ENCODE results near the gene CRIP2. TPM values are rescaled to one million over a fixed set of nuclear protein-coding genes. Genes with fewer than 3 reads are reported as not detected.

The CRIP2 gene
- total and polyA plus RNA-seq, 2 donors (not counting 3 experiments of a cell fraction or from before 2014, with no cell fraction given) = 322 to 954 TPM

GRCh38 chr14:105478398-105479251, 4.0 kb downstream of the CRIP2 start:
- H4K20me1 ChIP-seq (replicated peaks; ENCODE audit: control insufficient read depth, extremely low read depth, insufficient read depth, low read length) = no peaks in the 10 kb centered on the region
- no peaks in the 10 kb centered on the region for H3K27me3 ChIP-seq (ENCODE audit: control insufficient read depth in 2 of 2, insufficient read depth in 2 of 2, low read length in 2 of 2)
- H3K4me1 ChIP-seq (ENCODE audit: control insufficient read depth, extremely low read depth, insufficient read depth, low read length) = peaks cover 29% of the 10 kb centered on the region
- dilution Hi-C loops (cut with MboI; ENCODE audit: extremely low pct_ligation_motif_present, low sequenced_read_pairs) = no loop called here
- H2AFZ ChIP-seq (ENCODE audit: low read depth, low read length) = no peak overlapping the region
- no peak overlapping the region for H3K9ac ChIP-seq (replicated peaks; ENCODE audit: extremely low read depth, insufficient read depth, low read length)
- peaks cover 10% of the 10 kb centered on the region for H3K79me2 ChIP-seq (ENCODE audit: control insufficient read depth, insufficient read depth, low read length)
- BruUV-seq (replicated peaks) = no TSS peak
- no peak overlapping the region for H3K27ac ChIP-seq (ENCODE audit: insufficient read depth, low read depth, low read length)
- ChIA-PET POLR2A (no interaction called here), CTCF (interaction anchor here (0.6 kb wide), 1 partner anchor 110 kb away, joined by 3 read pairs; no protein-coding TSS in a partner anchor)
- FAIRE-seq = no peak
- H3K4me3 ChIP-seq (replicated peaks in 1 of 3; ENCODE audit: insufficient read depth in 1 of 3, low read depth in 1 of 3, low read length in 3 of 3) = no peak overlapping the region
- H3K4me2 ChIP-seq (ENCODE audit: insufficient read depth, low read length) = no peak overlapping the region
- no peaks in the 10 kb centered on the region for H3K9me3 ChIP-seq (replicated peaks; ENCODE audit: control insufficient read depth, insufficient read depth, low read length)
- no peak for DNase-seq (ENCODE audit: low read depth, low spot score)
- TF ChIP-seq EZH2 (IDR thresholded peaks at IDR 0.05; ENCODE audit: borderline replicate concordance, low read depth, low read length, severe bottlenecking) (no peak), POLR2A (IDR thresholded peaks at IDR 0.05; ENCODE audit: low read depth, low read length) (no peak), MYC (IDR thresholded peaks at IDR 0.05; ENCODE audit: low read depth, low read length) (no peak), MAX (IDR thresholded peaks at IDR 0.05; ENCODE audit: insufficient read depth, insufficient read length) (no peak), JUN (IDR thresholded peaks at IDR 0.05; ENCODE audit: borderline replicate concordance, insufficient read depth, insufficient read length, low read depth) (no peak), POLR2AphosphoS5 (IDR thresholded peaks at IDR 0.05; ENCODE audit: insufficient read depth, low read depth, low read length) (no peak), CTCF (IDR thresholded peaks at IDR 0.05; ENCODE audit: extremely low read depth in 1 of 2, insufficient read depth in 1 of 2, low read depth in 1 of 2, low read length in 2 of 2) (no peak), FOS (IDR thresholded peaks at IDR 0.05; ENCODE audit: borderline replicate concordance, insufficient read depth, low read length) (no peak), GATA2 (IDR thresholded peaks at IDR 0.05; ENCODE audit: insufficient read depth, insufficient read length, low read depth, low read length) (no peak)
- no peaks in the 10 kb centered on the region for H3K9me1 ChIP-seq (replicated peaks; ENCODE audit: control insufficient read depth, extremely low read depth, insufficient read depth, low read length)
- intact Hi-C loops (cut with micrococcal nuclease) = no loop called here
- peaks cover 3 to 5% of the 10 kb centered on the region in 2 experiments for H3K36me3 ChIP-seq (ENCODE audit: control insufficient read depth in 2 of 2, extremely low read depth in 1 of 2, insufficient read depth in 2 of 2, low read length in 2 of 2)

Measured in endothelial cell of umbilical vein (primary cell).